Lung microvascular endothelial cell (primary cell): Measurements from ENCODE around the gene MTUS2. TPM values are rescaled to one million over a fixed set of nuclear protein-coding genes. Genes with fewer than 3 reads are reported as not detected.

Experiments
- DNase-seq, 2 donors: peaks; one replicate each; pipeline versions ENCODE4 v3.0.0 to v3.0.0-alpha.2; 2010; ENCODE audit warnings: low read depth in 2 of 2
- total RNA-seq: library from RNA; depleted of rRNA; stranded (reverse); fragments of >200 nt; gene quantifications from 2 replicates; pipeline ENCODE4 v1.2.1, GENCODE V29; 2014

MTUS2 gene
- total RNA-seq, 1 donor from 2014 or later, result not detected

- DNase-seq, result no peak
These were observed 284.3 kb downstream of the MTUS2 start for GRCh38 chr13:29104461-29104860.

- DNase-seq, result no peak
These were observed 285.6 kb downstream of the MTUS2 start for GRCh38 chr13:29105779-29106178.

DNA sequence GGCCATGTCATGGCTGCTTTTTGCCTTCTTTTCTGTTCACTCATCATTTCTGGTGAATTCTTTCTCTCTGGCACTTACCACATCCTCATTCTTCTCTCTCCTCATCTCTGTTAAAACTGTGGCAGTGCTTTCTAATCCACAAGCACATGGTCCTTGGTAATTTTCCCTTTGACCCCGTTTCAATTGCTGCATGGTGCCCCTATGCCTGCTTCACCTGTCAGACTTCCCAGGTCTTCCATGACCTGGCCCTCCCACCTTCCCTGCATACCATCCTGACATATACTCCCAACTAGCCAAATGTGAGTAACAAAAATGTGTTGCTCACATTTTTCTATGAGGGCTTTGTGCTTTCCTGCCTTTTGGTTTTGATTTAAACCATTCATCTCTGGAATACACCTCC lies 286.5 kb downstream of the MTUS2 start:
- DNase-seq, result no peak

GRCh38 chr13:29108068-29108786 lies 288.1 kb downstream of the MTUS2 start:
- DNase-seq, result no peak

DNA sequence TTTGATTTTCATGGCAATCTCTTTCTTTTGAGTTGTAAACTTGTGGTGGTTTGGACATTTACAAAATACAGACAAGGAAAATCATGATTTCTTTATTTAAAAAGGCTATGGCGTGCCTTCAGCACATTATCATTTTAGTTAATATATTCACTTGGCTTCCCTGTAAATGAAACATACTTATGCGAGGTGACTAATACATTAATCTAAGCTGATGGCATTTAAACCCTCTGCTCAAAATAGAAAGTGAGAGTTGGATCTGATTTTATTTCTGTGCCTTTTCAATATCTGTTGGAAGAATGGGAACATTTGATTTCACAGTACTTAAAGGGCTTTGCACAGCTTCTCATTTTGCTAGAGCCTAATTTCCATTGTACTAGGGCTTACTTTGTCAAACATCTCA lies 289.8 kb downstream of the MTUS2 start:
- no peak for DNase-seq

- no peak for DNase-seq
These were observed 291.3 kb downstream of the MTUS2 start for GRCh38 chr13:29111446-29111845.

DNA sequence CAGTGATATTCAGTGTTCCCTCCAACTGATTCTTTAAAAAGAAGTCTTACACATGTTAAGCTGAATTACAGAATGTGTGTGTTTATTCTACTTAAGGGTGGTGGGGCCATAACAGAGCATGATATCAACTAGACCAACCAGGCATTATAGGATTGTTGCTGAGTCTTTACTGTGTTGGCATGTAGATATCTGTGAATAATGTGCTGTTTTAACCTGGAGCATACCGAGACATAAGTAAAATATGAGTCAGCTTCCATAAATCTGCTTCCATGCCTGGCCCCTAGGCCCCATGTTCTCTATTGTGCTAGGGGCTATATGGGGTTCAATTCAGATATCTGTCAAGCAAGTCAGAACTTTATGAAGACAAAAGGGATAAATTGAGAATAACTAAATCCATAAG lies 295.7 kb downstream of the MTUS2 start:
- DNase-seq, result no peak

DNA sequence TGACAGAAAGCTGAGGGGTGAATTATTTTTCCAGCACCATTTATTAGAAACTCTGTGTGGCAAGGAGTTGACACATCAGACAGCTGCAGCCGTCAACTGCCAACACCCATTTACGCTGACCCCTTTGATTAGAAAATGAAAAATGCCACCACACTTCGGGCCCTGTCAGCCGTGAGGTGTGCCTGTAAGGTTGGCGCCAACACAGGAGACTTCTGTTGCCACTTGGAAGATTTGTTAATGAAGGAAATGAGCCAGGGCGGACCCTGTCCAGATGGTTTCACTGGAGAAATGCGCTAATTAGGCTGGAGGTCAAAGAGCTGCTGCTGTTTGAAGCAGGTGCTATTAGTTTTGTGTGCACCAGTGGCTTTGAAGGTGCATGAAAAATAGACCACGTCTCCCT lies 297.5 kb downstream of the MTUS2 start:
- DNase-seq, result no peak

DNA sequence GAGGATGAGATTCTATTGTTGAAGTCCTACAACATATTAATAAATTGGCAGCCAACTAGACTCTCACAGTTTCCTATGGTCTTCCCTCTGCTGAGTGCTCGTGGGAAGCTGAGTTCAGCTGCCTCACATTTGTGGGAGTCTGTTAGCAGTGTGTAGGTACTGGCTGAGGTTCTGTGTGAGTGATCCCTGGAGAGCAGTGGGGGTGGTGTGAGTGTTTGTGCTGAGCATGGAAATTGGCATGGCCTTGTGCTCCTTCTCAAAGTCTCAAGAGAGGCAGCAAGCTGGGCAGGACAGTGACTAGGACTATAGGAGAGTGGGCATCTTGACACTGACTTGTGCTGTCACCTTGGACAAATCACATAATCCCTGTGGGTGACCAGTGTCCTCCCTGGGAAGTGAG lies 298.3 kb downstream of the MTUS2 start:
- DNase-seq, result no peak

GRCh38 chr13:29125191-29125933 lies 305.2 kb downstream of the MTUS2 start:
- DNase-seq, result no peak

GRCh38 chr13:29125934-29126424 lies 305.8 kb downstream of the MTUS2 start:
- DNase-seq, result no peak

GRCh38 chr13:29129616-29130015 lies 309.5 kb downstream of the MTUS2 start:
- DNase-seq, result no peak

DNA sequence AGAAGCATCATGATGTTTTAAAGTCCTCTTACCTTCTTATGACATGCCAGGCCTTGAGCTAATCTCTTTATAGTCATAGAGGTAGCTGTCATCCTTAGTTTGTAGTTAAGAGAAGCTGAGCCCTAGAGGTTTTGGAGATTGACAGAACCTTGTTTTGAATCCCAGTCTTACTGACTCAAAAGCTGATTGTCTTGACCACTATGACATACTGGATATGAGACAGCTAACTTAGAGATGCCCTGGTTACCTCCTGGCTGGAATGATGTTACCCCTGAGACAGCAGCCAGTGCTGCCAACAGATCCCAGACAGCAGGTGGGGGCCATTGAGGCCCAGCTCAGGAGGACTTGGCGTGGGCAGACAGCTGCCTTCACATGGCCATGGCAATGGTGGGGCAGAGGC lies 311.0 kb downstream of the MTUS2 start:
- DNase-seq, result no peak

DNA sequence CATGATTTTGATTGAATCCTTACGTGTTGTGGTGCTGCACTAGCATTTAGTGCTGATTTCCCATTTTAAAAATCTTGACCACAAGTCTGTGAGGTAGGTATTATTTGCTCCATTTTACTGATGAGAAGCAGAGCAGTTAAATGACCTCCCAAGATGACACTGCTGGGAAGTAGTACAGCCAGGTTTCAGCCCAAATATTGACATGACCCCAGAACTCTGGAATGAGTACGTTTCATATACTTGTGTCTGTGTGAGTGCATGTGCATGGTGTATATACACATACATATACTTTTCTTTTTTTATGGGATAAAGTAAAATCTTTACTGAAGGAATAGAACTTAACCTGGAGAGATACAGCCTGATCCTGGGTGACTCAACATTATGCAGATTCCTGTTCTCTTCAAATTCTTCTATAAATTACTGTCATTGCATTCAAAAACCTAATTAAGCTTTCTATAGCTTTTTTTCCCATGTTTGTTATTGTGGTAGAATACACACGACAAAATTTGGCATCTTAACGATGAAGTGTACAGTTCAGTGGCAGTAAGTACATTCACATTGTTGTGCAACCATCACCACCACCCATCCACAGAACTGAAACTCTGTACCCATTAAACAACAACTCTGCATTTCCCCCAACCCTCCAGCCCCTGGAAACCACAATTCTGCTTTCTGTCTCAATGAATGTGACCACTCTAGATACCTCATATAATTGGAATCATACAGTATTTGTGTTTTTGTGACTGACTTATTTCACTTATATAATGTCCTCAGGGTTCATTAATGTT lies 311.9 kb downstream of the MTUS2 start:
- no peak for DNase-seq

DNA sequence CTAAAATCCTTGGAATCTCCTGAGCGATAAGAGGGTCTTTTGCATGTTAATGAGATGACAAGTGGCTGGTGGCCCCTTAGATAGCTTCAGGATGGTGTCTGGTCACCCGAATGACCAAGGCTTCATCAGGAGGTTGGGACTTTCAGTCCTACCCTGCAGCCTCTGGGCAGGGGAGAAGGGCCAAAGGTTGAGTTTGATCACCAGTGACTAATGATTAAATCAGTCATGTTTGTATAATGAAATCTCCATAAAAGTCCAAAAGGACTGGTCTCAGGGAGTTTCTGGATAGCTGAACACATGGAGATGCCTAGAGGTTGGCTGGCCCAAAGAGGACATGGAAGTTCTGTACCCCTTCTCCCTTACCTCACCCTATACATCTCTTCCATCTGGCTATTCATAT lies 316.2 kb downstream of the MTUS2 start:
- DNase-seq, result no peak

DNA sequence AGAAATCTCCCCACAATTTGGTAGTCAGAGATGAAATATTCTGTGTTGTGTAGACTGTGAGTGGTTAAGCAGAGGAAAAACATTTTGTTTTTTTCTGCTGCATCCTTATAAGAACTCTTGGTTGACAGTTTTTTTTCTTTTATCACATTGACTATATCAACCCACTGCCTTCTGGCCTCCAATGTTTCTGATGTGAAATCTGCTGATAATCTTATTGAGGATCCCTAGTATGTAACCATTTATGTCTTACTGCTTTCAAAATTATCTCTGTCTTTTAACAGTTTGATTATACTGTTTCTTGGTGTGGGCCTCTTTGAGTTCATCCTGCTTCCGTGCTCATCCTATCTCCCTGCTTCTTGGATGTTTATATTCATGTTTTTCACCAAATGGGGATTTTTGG lies 316.9 kb downstream of the MTUS2 start:
- DNase-seq, result no peak

DNA sequence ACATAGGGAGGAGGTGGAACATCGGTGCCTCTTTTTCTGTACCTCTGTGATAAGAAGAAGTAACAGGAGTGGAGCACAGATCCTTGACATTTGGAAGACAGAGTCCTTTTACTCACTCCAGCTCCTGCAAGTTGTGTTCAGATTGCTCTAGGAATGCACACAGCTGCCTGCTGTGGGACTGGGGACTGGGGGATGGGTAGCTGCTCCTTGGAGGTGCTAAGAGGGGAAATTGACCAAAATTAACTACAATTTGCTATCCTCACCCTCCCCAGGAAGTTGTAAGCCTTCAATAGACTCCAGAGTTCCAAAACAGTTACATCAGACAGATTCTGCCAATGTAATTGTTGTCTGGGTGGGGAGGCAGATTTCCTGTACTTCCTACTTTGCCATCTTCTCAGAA lies 317.9 kb downstream of the MTUS2 start:
- no peak for DNase-seq

DNA sequence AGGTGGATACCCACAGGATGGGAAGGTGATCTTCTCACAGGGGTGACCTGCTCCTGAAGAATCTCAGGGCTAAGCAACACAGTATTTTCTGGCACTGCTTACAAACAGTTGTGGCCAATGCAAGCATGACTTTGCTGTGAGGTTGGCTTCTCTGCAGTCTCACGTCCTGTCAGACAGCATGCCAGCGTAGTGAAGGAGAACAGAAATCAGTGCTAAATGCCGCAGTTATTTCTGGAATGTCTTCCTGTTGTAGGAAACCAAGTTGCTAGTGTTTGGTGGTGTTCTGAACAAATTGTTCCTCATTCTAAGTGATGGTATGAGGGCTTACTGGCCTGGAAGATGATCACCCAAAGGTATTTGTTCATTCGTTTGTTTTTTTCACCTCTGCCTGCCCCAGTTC lies 320.1 kb downstream of the MTUS2 start:
- peak in 1 of 2 donors; percentile 1 for DNase-seq

GRCh38 chr13:29143847-29144246 lies 323.7 kb downstream of the MTUS2 start:
- no peak for DNase-seq

DNA sequence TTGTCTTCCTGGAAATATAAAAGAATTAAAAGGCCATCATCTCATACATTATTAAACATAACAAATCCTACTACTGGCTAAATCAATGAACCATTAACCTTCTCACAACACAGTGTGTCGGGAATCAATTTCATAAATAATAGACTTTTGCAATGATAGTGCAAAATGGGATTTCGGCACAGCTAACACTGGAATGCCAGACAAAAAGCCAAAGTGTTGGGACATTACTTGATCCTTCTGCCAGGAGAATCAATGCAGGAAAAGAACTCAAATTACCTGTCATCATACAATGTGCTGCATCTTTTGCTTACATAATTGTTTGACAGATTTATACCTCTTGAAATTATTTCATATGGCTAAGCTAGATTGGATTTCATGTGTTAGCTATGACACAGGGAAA lies 334.3 kb downstream of the MTUS2 start:
- DNase-seq, result no peak

DNA sequence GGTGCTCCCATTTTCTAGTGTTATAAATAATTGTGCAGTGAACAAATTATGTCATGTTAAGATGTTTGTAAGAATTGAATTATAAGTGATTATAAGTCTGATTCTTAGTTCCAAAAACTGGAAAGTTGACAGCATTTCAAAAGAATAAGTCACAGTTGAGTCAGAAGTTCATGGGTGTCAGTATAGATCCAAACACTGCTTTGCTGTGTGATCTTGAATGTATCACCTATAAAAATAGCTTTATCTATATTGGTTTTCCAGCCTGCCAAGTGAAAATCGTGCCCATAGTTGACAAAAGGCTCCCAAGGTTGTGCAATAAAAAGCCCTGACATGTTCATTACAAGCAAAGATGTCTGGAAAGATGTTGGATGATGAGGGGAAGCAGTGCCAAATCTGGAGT lies 336.0 kb downstream of the MTUS2 start:
- no peak for DNase-seq

DNA sequence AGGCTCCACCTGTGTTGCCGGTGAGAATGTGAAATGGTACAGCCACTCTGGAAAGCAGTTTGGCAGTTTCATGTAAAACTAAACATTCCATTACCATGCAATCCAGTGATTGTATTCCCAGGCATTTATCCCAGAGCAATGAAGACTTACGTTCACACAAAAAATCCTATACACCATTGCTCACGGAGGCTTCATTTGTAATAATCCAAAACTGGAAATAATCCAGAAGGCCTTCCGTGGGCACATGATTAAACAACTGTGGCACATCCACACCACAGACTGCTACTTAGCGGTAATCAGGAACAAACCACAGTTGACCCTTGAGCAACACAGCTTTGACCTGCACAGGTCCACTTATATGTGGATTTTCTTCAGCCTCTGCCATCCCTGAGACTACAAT lies 339.7 kb downstream of the MTUS2 start:
- no peak for DNase-seq
